ENCODE measurements around the gene MAPK9. TPM values are rescaled to one million over a fixed set of nuclear protein-coding genes. Genes with fewer than 3 reads are reported as not detected.
A peak's percentile ranks its signal among the peaks of the same experiment; 100 is the strongest.

The MAPK9 gene
- total and polyA plus RNA-seq, 7 donors, result 20.5 to 45.7 (median 39.5) TPM

GRCh38 chr5:180338001-180338707 lies 46.3 kb upstream of the MAPK9 start:
- no peak for DNase-seq
- Histone ChIP-seq H3K4me1 (peaks cover 0 to 10% (median 6%) of the 10 kb centered on the region in 4 donors), H3K27ac (no peak overlapping the region), H3K27me3 (no peaks in the 10 kb centered on the region), H3K36me3 (peaks cover 0 to 22% (median 11%) of the 10 kb centered on the region in 4 donors), H3K4me3 (no peak overlapping the region), H3K9me3 (no peaks in the 10 kb centered on the region)
- 87% methylated on average over 22 of the region's 22 CpGs for WGBS, 2 donors
- intact Hi-C loops (cut with DNase I), result no loop called here
- TF ChIP-seq CTCF (IDR thresholded peaks at IDR 0.05) (no peak), EP300 (IDR thresholded peaks at IDR 0.05) (no peak), POLR2A (IDR thresholded peaks at IDR 0.05) (no peak), POLR2AphosphoS5 (IDR thresholded peaks at IDR 0.05) (no peak)

DNA sequence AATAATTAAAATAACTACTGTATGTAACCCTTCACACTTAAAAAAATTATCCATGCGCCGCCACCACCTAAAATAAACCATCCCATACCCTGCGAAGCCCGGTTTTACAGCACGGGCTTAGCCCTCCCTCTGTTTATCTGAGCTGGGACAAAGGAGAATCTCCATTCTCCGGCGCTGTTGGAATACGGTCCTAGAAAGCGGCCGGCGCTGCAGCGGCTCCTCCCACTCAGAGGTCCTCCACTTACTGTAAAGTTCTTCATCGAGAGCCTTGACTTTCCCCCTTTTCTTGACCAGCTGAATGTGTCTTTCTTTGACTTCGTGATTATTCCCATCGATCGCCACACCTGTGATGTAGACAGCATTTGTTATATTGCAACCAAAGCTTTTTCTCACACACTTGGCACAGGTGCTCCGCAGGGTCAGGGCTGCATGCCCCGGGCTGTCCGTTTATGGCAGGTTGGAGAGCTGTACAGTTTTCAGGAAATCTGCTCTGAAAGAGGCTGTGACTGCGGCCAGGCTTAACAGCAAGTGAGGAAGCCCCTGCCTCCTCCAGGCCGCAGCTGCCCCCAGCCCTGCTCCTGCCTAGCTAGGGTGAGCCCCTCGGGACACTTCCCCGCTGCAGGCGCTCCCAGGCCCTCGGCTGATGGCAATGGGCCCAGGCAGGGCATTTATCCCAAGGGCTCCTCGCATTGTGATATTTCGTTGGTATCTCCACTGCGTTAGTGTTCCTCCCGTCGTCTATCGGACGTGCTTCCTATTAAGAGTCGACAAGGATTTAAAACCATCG lies 44.5 kb upstream of the MAPK9 start:
- intact Hi-C loops (cut with DNase I), result no loop called here
- no peak overlapping the region for H3K4me3 ChIP-seq
- peaks cover 0 to 15% (median 0%) of the 10 kb centered on the region in 4 donors for H3K4me1 ChIP-seq
- H3K27me3 ChIP-seq, result no peaks in the 10 kb centered on the region
- H3K27ac ChIP-seq, result no peak overlapping the region
- WGBS, 2 donors, result 83 to 86% methylated on average over 34 of the region's 34 CpGs
- TF ChIP-seq POLR2AphosphoS5 (IDR thresholded peaks at IDR 0.05) (no peak), EP300 (IDR thresholded peaks at IDR 0.05) (no peak), POLR2A (IDR thresholded peaks at IDR 0.05) (no peak), CTCF (IDR thresholded peaks at IDR 0.05) (no peak)
- DNase-seq, result no peak
- no peaks in the 10 kb centered on the region for H3K9me3 ChIP-seq
- peaks cover 0 to 22% (median 11%) of the 10 kb centered on the region in 4 donors for H3K36me3 ChIP-seq

DNA sequence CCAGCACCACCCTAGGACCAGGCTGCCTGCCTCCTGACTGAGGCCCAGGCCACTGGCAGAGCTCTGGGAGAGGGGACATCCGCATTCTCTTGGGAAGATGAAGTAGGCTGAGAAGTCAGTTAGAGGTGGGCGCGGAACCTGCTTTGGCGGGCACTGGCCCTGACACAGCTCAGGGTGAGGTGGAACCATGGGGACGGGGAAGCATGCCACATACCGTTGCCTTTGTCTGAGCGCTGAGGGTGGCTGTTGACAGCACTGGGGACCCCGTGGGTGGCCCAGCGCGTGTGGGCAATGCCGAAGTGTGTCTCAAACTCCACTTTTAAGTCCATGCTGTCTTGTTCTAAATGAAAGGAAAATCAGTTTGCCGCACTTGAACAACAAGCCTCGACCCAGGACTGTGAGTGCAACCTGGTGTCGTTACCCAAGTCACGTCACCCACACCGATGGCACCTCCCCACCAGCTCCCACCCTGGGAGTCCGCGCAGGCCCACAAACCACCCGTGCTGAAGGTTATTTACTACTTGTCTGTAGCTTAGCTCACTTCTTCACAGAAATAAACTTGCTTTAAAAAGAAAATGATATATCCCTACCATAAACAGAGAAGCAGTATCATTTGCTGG lies 43.8 kb upstream of the MAPK9 start:
- no peak overlapping the region for H3K27ac ChIP-seq
- H3K27me3 ChIP-seq, result no peaks in the 10 kb centered on the region
- intact Hi-C loops (cut with DNase I), result no loop called here
- TF ChIP-seq POLR2AphosphoS5 (IDR thresholded peaks at IDR 0.05) (no peak), CTCF (IDR thresholded peaks at IDR 0.05) (no peak), POLR2A (IDR thresholded peaks at IDR 0.05) (no peak), EP300 (IDR thresholded peaks at IDR 0.05) (no peak)
- H3K36me3 ChIP-seq, result peaks cover 0 to 22% (median 11%) of the 10 kb centered on the region in 4 donors
- H3K9me3 ChIP-seq, result no peaks in the 10 kb centered on the region
- H3K4me1 ChIP-seq, result peaks cover 0 to 22% (median 2%) of the 10 kb centered on the region in 4 donors
- no peak for DNase-seq
- WGBS, 2 donors, result 92% methylated on average over 19 of the region's 19 CpGs
- H3K4me3 ChIP-seq, result no peak overlapping the region

- Histone ChIP-seq H3K4me3 (no peak overlapping the region), H3K27ac (no peak overlapping the region), H3K4me1 (peaks cover 0 to 22% (median 8%) of the 10 kb centered on the region in 4 donors), H3K36me3 (peaks cover 0 to 22% (median 11%) of the 10 kb centered on the region in 4 donors), H3K9me3 (no peaks in the 10 kb centered on the region), H3K27me3 (no peaks in the 10 kb centered on the region)
- peak; percentile 61 for DNase-seq
- intact Hi-C loops (cut with DNase I), result no loop called here
- 75 to 82% methylated on average over 15 of the region's 15 CpGs for WGBS, 2 donors
- TF ChIP-seq EP300 (IDR thresholded peaks at IDR 0.05) (no peak), POLR2A (IDR thresholded peaks at IDR 0.05) (no peak), POLR2AphosphoS5 (IDR thresholded peaks at IDR 0.05) (no peak), CTCF (IDR thresholded peaks at IDR 0.05) (no peak)
Measured at GRCh38 chr5:180334751-180335613, 43.1 kb upstream of the MAPK9 start.
